Mammary epithelial cell (primary cell): ENCODE measurements around the gene BCKDHA.

Source experiments
- CTCF ChIP-seq, 2 donors: IDR thresholded peaks in 1 of 2; conservative IDR thresholded peaks in 1 of 2; 2 replicates each; pipeline ENCODE4 v1.5.1; 2011 to 2012; ENCODE audit warnings: inconsistent platforms in 2 of 2, low read length in 2 of 2, mild to moderate bottlenecking in 2 of 2, control low read depth in 1 of 2, low read depth in 1 of 2; ENCODE audit not compliant: insufficient read depth in 1 of 2; ENCODE audit errors: extremely low read depth in 1 of 2
- EZH2 ChIP-seq: IDR thresholded peaks from 2 replicates; pipeline ENCODE4 v1.6.1; 2012; ENCODE audit warnings: low read length, inconsistent platforms, borderline replicate concordance

- TF ChIP-seq CTCF (conservative IDR thresholded peaks at IDR 0.05 in 1 of 2, IDR thresholded peaks at IDR 0.05 in 1 of 2; ENCODE audit: extremely low read depth in 1 of 2, insufficient read depth in 1 of 2, low read depth in 1 of 2, low read length in 2 of 2) = no peak
- no peak for TF ChIP-seq EZH2
Observed at GRCh38 chr19:41399091-41399490, 1.5 kb downstream of the BCKDHA start.
